Adrenal gland (tissue), 12 donors: ENCODE results near the gene SREBF1. TPM values are rescaled to one million over a fixed set of nuclear protein-coding genes. Genes with fewer than 3 reads are reported as not detected.
"Not testable (repeated sequence)": the region's sequence is repeated elsewhere in the genome, so short reads cannot be mapped to it uniquely, and the experiment has no call there.

ENCODE experiments used
- DNase-seq, 7 donors: peaks; one replicate each; pipeline ENCODE4 v3.0.0-alpha.2; 2019 to 2020
- H3K27ac ChIP-seq, 5 donors: fragments of 200-600 bp; sonication (generic) in 4 of 5; 1 replicate in 3 of 5; 2 replicates in 2 of 5; pipeline versions ENCODE4 v1.5.1 to v1.8.0; 2016 to 2020; ENCODE audit warnings: mild to moderate bottlenecking in 1 of 5
- H3K27me3 ChIP-seq: fragments of 200-600 bp; 2 replicates; pipeline ENCODE4 v1.8.0; 2021
- H3K36me3 ChIP-seq, 2 donors: fragments of 200-600 bp; replicated peaks in 1 of 2; 1 replicate in 1 of 2; 2 replicates in 1 of 2; pipeline versions ENCODE4 v1.5.1 to v1.8.0; 2018 to 2022
- H3K4me1 ChIP-seq, 2 donors: fragments of 200-600 bp; replicated peaks in 1 of 2; 1 replicate in 1 of 2; 2 replicates in 1 of 2; pipeline versions ENCODE4 v1.5.1 to v1.8.0; 2018 to 2021
- H3K4me3 ChIP-seq, 4 donors: fragments of 200-600 bp; sonication (generic) in 3 of 4; one replicate each; pipeline ENCODE4 v1.5.1; 2016 to 2018
- H3K9me3 ChIP-seq, 3 donors: fragments of 200-600 bp; sonication (generic) in 1 of 3; replicated peaks in 1 of 3; 1 replicate in 2 of 3; 2 replicates in 1 of 3; pipeline versions ENCODE4 v1.5.1 to v1.8.0; 2016 to 2021
- CTCF ChIP-seq, 6 experiments: fragments of 450-650 bp in 4 of 6; fragments of 200-600 bp in 2 of 6; sonication (generic) in 1 of 6; IDR thresholded peaks; 1 replicate in 5 of 6; 2 replicates in 1 of 6; pipeline versions ENCODE4 v1.5.1 to v1.8.0; 2016 to 2021; ENCODE audit warnings: antibody characterized with exemption in 6 of 6, mild to moderate bottlenecking in 2 of 6, moderate library complexity in 1 of 6
- POLR2A ChIP-seq, 2 donors: fragments of 450-650 bp; IDR thresholded peaks; one replicate each; pipeline ENCODE4 v1.6.1; 2017; ENCODE audit warnings: antibody characterized with exemption in 2 of 2, mild to moderate bottlenecking in 2 of 2, moderate library complexity in 1 of 2
- WGBS, 4 donors: extraction: QIAGEN DNeasy Blood & Tissue Kit in 2 of 4; methylation state at CpG; one replicate each; pipeline versions ENCODE4 v1.1.5 to v1.1.7; 2013 to 2017; 5-methylcytosine and 5-hydroxymethylcytosine counted together
- intact Hi-C, 2 donors: fragments of 100-400 bp; cut with DNase I; formaldehyde crosslinking; loops; one replicate each; pipeline versions ENCODE4 v1.14.1 to v1.15.0; 2022 to 2023
- polyA plus RNA-seq, 3 donors: library from polyadenylated mRNA; stranded (reverse); fragments of 200-250 nt in 2 of 3; fragments of 350-450 nt in 1 of 3; fragmentation: Illumina TruSeq in 1 of 3; extraction: RNeasy Lipid Tissue Mini Kit (QIAGEN cat#74804) in 1 of 3; gene quantifications; one replicate each; pipeline ENCODE4 v1.2.3, GENCODE V29; 2013 to 2014
- total RNA-seq, 9 donors: library from RNA; depleted of rRNA in 4 of 9; stranded (reverse); fragments of >200 nt in 4 of 9; fragments of 120-200 nt in 1 of 9; fragmentation: NEBNext Ultra II Directional in 1 of 9; extraction: Animal tissue kit (Norgen Biotek cat#: 25700) in 1 of 9; gene quantifications; one replicate each; pipeline versions ENCODE4 v1.1.0 to v1.2.4, GENCODE V29; 2013 to 2023
- donor health status: healthy with polysubstance abuse.
- donor health status: Bipolar disorder and iron deficiency.
- donor health status: DM: yes; HTN: yes; CAD: no.
- donor health status: DM: no; HTN: no; CAD: no.
- donor health status: DM: no; HTN: no; CAD: no.
- donor health status: DM: yes; HTN: yes; CAD: no.

Gene SREBF1
- total and polyA plus RNA-seq, 12 donors, result 48.2 to 850 (median 576) TPM

GRCh38 chr17:17809531-17810083, 27.2 kb downstream of the SREBF1 start:
- no peaks in the 10 kb centered on the region for H3K27me3 ChIP-seq
- peaks cover 9 to 53% of the 10 kb centered on the region in 2 donors for H3K4me1 ChIP-seq
- peak overlapping the region in 1 of 4 donors; percentile 44 for H3K4me3 ChIP-seq
- TF ChIP-seq POLR2A (IDR thresholded peaks at IDR 0.05), result no peak
- TF ChIP-seq CTCF (IDR thresholded peaks at IDR 0.05), result no peak
- DNase-seq, result peak in 3 of 7 donors; percentile 40 to 54 (median 46)
- H3K27ac ChIP-seq, result peak overlapping the region in 4 of 5 donors; percentile 63 to 84 (median 76)
- intact Hi-C loops, result loop anchor here (5.0 to 10.0 kb wide), 4 partner anchors 48 to 215 kb away; partner anchors contain the start of gene RAI1 (in 1 of the 2)
- WGBS, 4 donors, result 45 to 67% (median 47%) methylated on average over 11 to 52 of the region's 52 CpGs; no CpG with 5 or more reads in 1 of the 4 donors
- H3K36me3 ChIP-seq, result peaks cover 0 to 35% of the 10 kb centered on the region in 2 donors
- H3K9me3 ChIP-seq, result no peaks in the 10 kb centered on the region

- peaks cover 0 to 33% of the 10 kb centered on the region in 2 donors for H3K36me3 ChIP-seq
- DNase-seq, result peak in 6 of 7 donors; percentile 51 to 75 (median 70)
- WGBS, 4 donors, result 37 to 57% (median 46%) methylated on average over 15 of the region's 15 CpGs
- peaks cover 9 to 46% of the 10 kb centered on the region in 2 donors for H3K4me1 ChIP-seq
- no peak overlapping the region for H3K4me3 ChIP-seq
- no peaks in the 10 kb centered on the region for H3K9me3 ChIP-seq
- peak overlapping the region in 3 of 5 donors; percentile 63 to 84 (median 83) for H3K27ac ChIP-seq
- no peaks in the 10 kb centered on the region for H3K27me3 ChIP-seq
- intact Hi-C loops, result loop anchor here in 1 of 2 donors (10.0 kb wide), 1 partner anchor 216 kb away; no protein-coding TSS in a partner anchor
- TF ChIP-seq POLR2A (IDR thresholded peaks at IDR 0.05) (no peak), CTCF (IDR thresholded peaks at IDR 0.05) (no peak)
These were observed 27.9 kb downstream of the SREBF1 start for GRCh38 chr17:17808706-17809432.

- H3K4me1 ChIP-seq, result peaks cover 9 to 39% of the 10 kb centered on the region in 2 donors
- peak overlapping the region in 1 of 5 donors; percentile 83 for H3K27ac ChIP-seq
- peaks cover 0 to 29% of the 10 kb centered on the region in 2 donors for H3K36me3 ChIP-seq
- not testable (repeated sequence) for H3K27me3 ChIP-seq, DNase-seq, H3K4me3 ChIP-seq, H3K9me3 ChIP-seq
- WGBS, 4 donors, result 91 to 99% (median 95%) methylated on average over 5 of the region's 5 CpGs
- intact Hi-C loops, result loop anchor here in 1 of 2 donors (10.0 kb wide), 1 partner anchor 217 kb away; no protein-coding TSS in a partner anchor
These were observed 28.6 kb downstream of the SREBF1 start for GRCh38 chr17:17808200-17808599.

- 76 to 87% (median 80%) methylated on average over 2 to 5 of the region's 5 CpGs; no CpG with 5 or more reads in 1 of the 4 donors for WGBS, 4 donors
- TF ChIP-seq POLR2A (IDR thresholded peaks at IDR 0.05) (no peak), CTCF (IDR thresholded peaks at IDR 0.05) (no peak)
- Histone ChIP-seq H3K36me3 (peaks cover 0 to 21% of the 10 kb centered on the region in 2 donors), H3K4me3 (no peak overlapping the region), H3K27ac (peak overlapping the region in 1 of 5 donors; percentile 13), H3K27me3 (no peaks in the 10 kb centered on the region), H3K4me1 (peaks cover 9 to 32% of the 10 kb centered on the region in 2 donors), H3K9me3 (no peaks in the 10 kb centered on the region)
- intact Hi-C loops, result loop anchor here in 1 of 2 donors (10.0 kb wide), 1 partner anchor 217 kb away; no protein-coding TSS in a partner anchor
- DNase-seq, result no peak
These were observed 29.3 kb downstream of the SREBF1 start for GRCh38 chr17:17807440-17807839.
